KG1 (cell line): ENCODE data around the gene VPS9D1.
"Not testable (repeated sequence)": the region's sequence is repeated elsewhere in the genome, so short reads cannot be mapped to it uniquely, and the experiment has no call there.

Experiments used
- DNase-seq: peaks from one replicate; lab custom pipeline; 2025; lab: John Stamatoyannopoulos, UW

Gene VPS9D1

DNA sequence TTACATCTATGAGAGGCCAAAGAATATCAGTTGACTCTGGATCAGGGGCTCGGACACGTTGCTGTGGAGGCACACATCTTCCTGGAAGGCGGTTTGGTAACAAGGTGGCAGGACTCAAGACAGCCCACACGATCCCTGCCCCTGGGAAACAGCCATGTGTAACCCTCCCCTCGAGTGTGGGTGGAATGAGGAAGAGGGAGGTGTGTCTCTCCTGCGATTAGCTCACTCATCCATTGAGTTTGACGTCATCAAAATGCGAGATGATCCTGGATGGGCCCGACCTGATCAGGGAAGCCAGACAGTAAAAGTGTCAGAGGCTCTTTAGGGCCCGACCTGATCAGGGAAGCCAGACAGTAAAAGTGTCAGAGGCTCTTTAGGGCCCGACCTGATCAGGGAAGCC is 56.5 kb downstream of the VPS9D1 start:
- DNase-seq = not testable (repeated sequence)

DNA sequence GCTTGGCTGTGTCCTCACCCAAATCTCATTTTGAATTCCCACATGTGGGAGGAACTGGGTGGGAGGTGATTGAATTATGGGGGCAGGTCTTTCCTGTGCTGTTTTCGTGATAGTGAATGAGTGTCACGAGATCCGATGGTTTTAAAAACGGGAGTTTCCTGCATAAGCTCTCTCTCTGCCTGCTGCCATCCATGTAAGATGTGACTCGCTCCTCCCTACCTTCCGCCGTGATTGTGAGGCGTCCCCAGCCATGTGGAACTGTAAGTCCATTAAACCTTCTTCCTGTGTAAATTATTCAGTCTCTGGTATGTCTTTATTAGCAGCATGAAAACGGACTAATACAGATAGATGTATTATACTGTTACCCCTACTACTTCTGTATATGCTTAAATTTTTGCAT is 59.5 kb downstream of the VPS9D1 start:
- no peak for DNase-seq

DNA sequence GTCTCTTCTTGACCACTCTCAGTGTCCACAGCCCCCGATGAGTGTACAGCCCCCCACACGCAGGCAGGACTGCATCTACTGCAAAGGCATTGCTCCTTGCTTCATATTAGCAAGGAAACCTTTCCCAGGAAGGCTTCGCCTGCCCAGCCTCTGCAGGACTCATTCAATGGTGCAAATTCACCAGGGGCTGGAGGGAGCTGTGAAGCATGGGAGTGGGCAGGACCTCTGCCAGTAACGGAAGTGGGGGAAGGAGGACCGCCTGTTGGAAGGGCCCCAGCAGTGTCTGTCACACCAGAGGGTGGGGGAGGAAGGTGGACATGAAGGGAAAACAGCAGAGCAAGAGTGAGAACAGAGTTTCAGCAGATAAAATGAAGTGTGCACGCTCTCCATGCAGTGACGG is 60.6 kb downstream of the VPS9D1 start:
- no peak for DNase-seq

DNA sequence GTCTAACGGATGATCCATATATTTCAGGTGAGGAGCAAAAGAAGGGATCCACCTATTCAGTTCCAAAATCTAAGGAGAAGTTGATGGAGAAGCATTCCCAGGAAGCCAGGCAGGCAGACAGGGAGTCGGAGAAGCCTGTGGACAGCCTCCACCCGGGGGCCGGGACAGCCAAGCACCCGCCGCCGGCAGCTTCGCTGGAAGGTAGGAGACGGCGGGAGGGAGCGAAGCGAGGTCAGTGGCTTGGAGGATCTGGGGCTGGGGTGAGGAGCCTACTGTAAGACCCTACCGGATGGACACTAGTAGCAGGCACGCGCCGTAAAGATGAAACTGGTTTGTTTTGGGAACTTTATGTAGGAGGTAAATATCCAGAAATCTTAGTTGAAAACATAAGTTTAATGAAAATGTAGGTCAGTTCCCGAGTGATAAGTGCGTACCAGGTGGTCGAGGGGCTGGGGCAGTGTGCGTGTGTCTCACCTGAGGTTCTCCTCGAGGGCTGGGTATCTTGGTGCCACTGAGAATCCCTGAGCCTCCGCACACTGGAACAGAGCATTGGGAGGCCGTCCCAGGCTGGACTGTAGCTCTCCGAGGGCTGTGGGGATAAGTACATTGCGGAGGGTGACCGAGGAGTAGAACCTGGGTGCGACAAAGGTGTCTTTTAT is 62.3 kb downstream of the VPS9D1 start:
- DNase-seq = no peak

DNA sequence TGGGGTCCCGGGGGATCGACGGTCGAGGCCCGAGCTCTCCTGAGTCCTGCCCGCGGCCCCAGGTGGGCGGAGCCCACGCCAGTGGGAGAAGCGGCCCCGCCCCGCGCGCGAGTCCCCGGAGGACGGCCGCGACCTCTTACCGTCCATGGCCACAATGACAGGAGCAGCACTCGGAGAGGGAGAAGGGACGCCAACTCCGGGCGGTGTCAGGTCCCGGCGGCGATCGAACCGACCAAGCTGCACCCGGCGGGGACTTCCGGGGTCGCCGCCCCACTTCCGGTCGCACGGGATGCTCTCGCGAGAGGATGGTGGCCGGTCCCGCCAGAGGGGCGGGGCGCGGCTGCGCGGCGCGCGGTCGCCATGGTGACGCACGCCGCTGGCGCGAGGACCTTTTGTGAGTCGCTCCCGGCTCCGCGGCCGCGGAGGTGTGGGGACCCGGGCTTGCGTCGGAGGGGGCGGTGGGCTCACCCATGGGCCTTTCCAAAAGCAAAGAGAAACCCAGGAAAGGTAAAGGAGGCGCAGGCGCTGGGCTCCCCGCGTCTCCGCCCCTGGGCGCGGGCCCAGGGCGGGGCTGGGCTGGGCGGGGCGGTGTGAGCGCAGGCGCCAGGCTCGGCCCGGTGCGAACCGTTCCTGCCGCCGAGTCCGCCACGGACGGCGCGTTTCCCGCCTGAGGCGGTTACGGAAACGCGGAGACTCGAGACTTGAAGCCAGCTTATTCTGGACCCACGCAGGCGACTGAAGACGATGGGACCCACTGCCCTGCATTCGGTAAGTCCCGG is 63.1 kb downstream of the VPS9D1 start, which contains the start of the genes CHMP1A and SPATA33:
TSS of gene CHMP1A (minus strand) at position 267 of the 779 bp plus-strand sequence. CDS start at position 147, 120 bp downstream.
TSS of gene SPATA33 (plus strand) at position 395 of the 779 bp plus-strand sequence. CDS start at position 471, 76 bp downstream.
- DNase-seq = peak; percentile 69
